GM23338 (cell line): ENCODE results near the gene MRPS12. TPM values are rescaled to one million over a fixed set of nuclear protein-coding genes. Genes with fewer than 3 reads are reported as not detected.

Source experiments
- ATAC-seq: fragments of 200-7000 bp; cut with Tn5 transposase; 3 replicates; pipeline ENCODE4 v1.9.1; 2020
- DNase-seq: peaks from one replicate; pipeline ENCODE4 v3.0.0-alpha.2; 2015; ENCODE audit warnings: low spot score
- H2AFZ ChIP-seq: fragments of 200-600 bp; sonication (generic); 2 replicates; pipeline ENCODE4 v1.8.0; 2016; ENCODE audit warnings: antibody characterized with exemption, mild to moderate bottlenecking, moderate library complexity
- H3F3A ChIP-seq: fragments of 200-600 bp; sonication (generic); replicated peaks from 2 replicates; pipeline ENCODE4 v1.8.0; 2017; ENCODE audit warnings: antibody characterized with exemption, mixed run types, low read depth
- H3K27ac ChIP-seq: fragments of 200-600 bp; sonication (generic); 2 replicates; pipeline ENCODE4 v1.6.1; 2016; ENCODE audit warnings: low read depth
- H3K27me3 ChIP-seq: fragments of 200-600 bp; sonication (generic); 2 replicates; pipeline ENCODE4 v1.8.0; 2016; ENCODE audit warnings: mild to moderate bottlenecking, mixed run types, moderate library complexity; ENCODE audit not compliant: insufficient read depth
- H3K36me3 ChIP-seq: fragments of 200-600 bp; sonication (generic); 2 replicates; pipeline ENCODE4 v1.8.0; 2016; ENCODE audit warnings: mild to moderate bottlenecking; ENCODE audit not compliant: insufficient read depth
- H3K4me1 ChIP-seq: fragments of 200-600 bp; sonication (generic); 2 replicates; pipeline ENCODE4 v1.8.0; 2016; ENCODE audit warnings: mild to moderate bottlenecking, moderate library complexity; ENCODE audit not compliant: insufficient read depth
- H3K4me2 ChIP-seq: fragments of 200-600 bp; sonication (generic); 2 replicates; pipeline ENCODE4 v1.7.1; 2017; ENCODE audit warnings: mixed run types
- H3K4me3 ChIP-seq: fragments of 200-600 bp; sonication (generic); 2 replicates; pipeline ENCODE4 v1.6.1; 2016; ENCODE audit warnings: mixed run types
- H3K79me2 ChIP-seq: fragments of 200-600 bp; sonication (generic); replicated peaks from 2 replicates; pipeline ENCODE4 v1.8.0; 2017; ENCODE audit warnings: mild to moderate bottlenecking; ENCODE audit not compliant: insufficient read depth
- H3K9me2 ChIP-seq: fragments of 200-600 bp; sonication (generic); 2 replicates; pipeline ENCODE4 v1.8.0; 2017; ENCODE audit not compliant: insufficient read depth
- H4K20me1 ChIP-seq: fragments of 200-600 bp; sonication (generic); replicated peaks from 2 replicates; pipeline ENCODE4 v1.8.0; 2017; ENCODE audit warnings: mild to moderate bottlenecking; ENCODE audit not compliant: insufficient read depth
- H3K27ac Mint-ChIP-seq: 2 replicates; pipeline ENCODE4 v1.8.0; 2020; ENCODE audit warnings: inconsistent platforms, mild to moderate bottlenecking, moderate library complexity, mixed read lengths
- H3K27me3 Mint-ChIP-seq: 3 replicates; pipeline ENCODE4 v1.8.0; 2022; ENCODE audit warnings: low read depth, mild to moderate bottlenecking, moderate library complexity, mixed read lengths, inconsistent platforms; ENCODE audit not compliant: insufficient read depth, poor library complexity
- H3K36me3 Mint-ChIP-seq: 3 replicates; pipeline ENCODE4 v1.8.0; 2021; ENCODE audit warnings: low read depth, mild to moderate bottlenecking, inconsistent platforms, moderate library complexity, mixed read lengths
- H3K4me1 Mint-ChIP-seq: 3 replicates; pipeline ENCODE4 v1.8.0; 2020; ENCODE audit warnings: mild to moderate bottlenecking, inconsistent platforms, mixed read lengths
- H3K4me3 Mint-ChIP-seq: 3 replicates; pipeline ENCODE4 v1.8.0; 2021; ENCODE audit warnings: moderate library complexity, mild to moderate bottlenecking, inconsistent platforms, mixed read lengths
- H3K9me3 Mint-ChIP-seq: 3 replicates; pipeline ENCODE4 v1.8.0; 2020; ENCODE audit warnings: moderate library complexity, mild to moderate bottlenecking, inconsistent platforms, mixed read lengths
- CREB1 ChIP-seq: fragments of 250-450 bp; sonication (Bioruptor Pico); IDR thresholded peaks from 2 replicates; pipeline ENCODE4 v1.5.0; 2020; ENCODE audit warnings: low read depth, mild to moderate bottlenecking, moderate library complexity
- ETS1 ChIP-seq: IDR thresholded peaks from 2 replicates; pipeline ENCODE4 v1.6.1; 2016; ENCODE audit warnings: antibody characterized with exemption
- EZH2 ChIP-seq: fragments of 200-600 bp; sonication (generic); IDR thresholded peaks from one replicate; pipeline ENCODE4 v1.8.0; 2017; ENCODE audit warnings: antibody characterized with exemption, mild to moderate bottlenecking, low read depth; ENCODE audit not compliant: unreplicated experiment
- EZH2phosphoT487 ChIP-seq: fragments of 200-600 bp; sonication (generic); IDR thresholded peaks from one replicate; pipeline ENCODE4 v1.8.1; 2018; ENCODE audit warnings: antibody characterized with exemption; ENCODE audit not compliant: unreplicated experiment
- JUNB ChIP-seq: IDR thresholded peaks from one replicate; pipeline ENCODE4 v1.6.1; 2016; ENCODE audit warnings: antibody characterized with exemption; ENCODE audit not compliant: unreplicated experiment
- NANOG ChIP-seq: IDR thresholded peaks from 2 replicates; pipeline ENCODE4 v1.6.1; 2016; ENCODE audit warnings: antibody characterized with exemption, borderline replicate concordance
- POLR2AphosphoS5 ChIP-seq: IDR thresholded peaks from 2 replicates; pipeline ENCODE4 v1.6.1; 2016; ENCODE audit warnings: antibody characterized with exemption, low read depth
- REST ChIP-seq: IDR thresholded peaks from one replicate; pipeline ENCODE4 v1.6.1; 2018; ENCODE audit warnings: antibody characterized with exemption; ENCODE audit not compliant: unreplicated experiment
- ZNF462 ChIP-seq: fragments of 250-450 bp; sonication (Bioruptor Pico); IDR thresholded peaks from 2 replicates; pipeline ENCODE4 v1.5.0; 2020; ENCODE audit warnings: mild to moderate bottlenecking, moderate library complexity
- long read RNA-seq: library from polyadenylated mRNA; unstranded; transcript quantifications from one replicate; pipeline ENCODE4 v2.0.0, GENCODE V29; 2020; ENCODE audit not compliant: unreplicated experiment
- polyA plus RNA-seq: library from polyadenylated mRNA; unstranded; fragments of >200 nt; fragmentation: Nextera tagmentation; extraction: Ambion mirVana; gene quantifications from 2 replicates; pipeline ENCODE4 v1.2.1, GENCODE V29; 2016
- total RNA-seq: library from RNA; depleted of rRNA; stranded (reverse); fragments of >200 nt; shearing (Covaris generic); gene quantifications from 2 replicates; pipeline ENCODE4 v1.2.3, GENCODE V29; 2014; rRNA removed

Gene MRPS12
- total RNA-seq (65.3 and 86.3 TPM in 2 replicates), polyA plus RNA-seq (69.0 and 74.1 TPM in 2 replicates)
- long read RNA-seq, transcript MRPS12-201 (3 exons, 1,207 nt): major isoform, 54 of 96 reads
- long read RNA-seq, transcript MRPS12-203 (2 exons, 1,220 nt): minor isoform, 8 of 96 reads
- long read RNA-seq, transcript MRPS12-202 (3 exons, 929 nt): minor isoform, 28 of 96 reads
- long read RNA-seq, partial matches to known transcripts: 2 of 96 reads
- long read RNA-seq, other reads (novel, unspliced or antisense): 4 of 96 reads

- Histone ChIP-seq H3K27me3 (no peaks in the 10 kb centered on the region), H3K36me3 (peaks cover 10% of the 10 kb centered on the region; the same call in 1 of the 2 replicates), H3K27ac (peak within 1 kb of the TSS; percentile 88), H3K4me2 (peak within 1 kb of the TSS; percentile 99), H3K4me1 (peaks cover 8% of the 10 kb centered on the region), H3F3A (peaks cover 4% of the 10 kb centered on the region; the same call in 1 of the 2 replicates), H2AFZ (peak within 1 kb of the TSS; percentile 68; the same call in 1 of the 2 replicates), H3K79me2 (peaks cover 43% of the 10 kb centered on the region), H3K9me2 (no peaks in the 10 kb centered on the region), H4K20me1 (peaks cover 9% of the 10 kb centered on the region; the same call in 1 of the 2 replicates), H3K4me3 (peak within 1 kb of the TSS; percentile 100)
- Mint-ChIP-seq H3K36me3 (peaks cover 68% of the 10 kb centered on the region), H3K4me3 (peak within 1 kb of the TSS; percentile 100), H3K4me1 (peaks cover 8% of the 10 kb centered on the region; the same call in 2 of the 3 replicates), H3K27me3 (peaks cover 6% of the 10 kb centered on the region), H3K9me3 (peaks cover 29% of the 10 kb centered on the region), H3K27ac (peak within 1 kb of the TSS; percentile 99)
- ATAC-seq (peak; percentile 96), DNase-seq (peak; percentile 100)
- TF ChIP-seq ZNF462: no peak
- no peak for TF ChIP-seq REST
- TF ChIP-seq EZH2phosphoT487: no peak
- no peak for TF ChIP-seq NANOG
- no peak for TF ChIP-seq JUNB
- TF ChIP-seq CREB1 (CRISPR knock-in tag): peak; percentile 90
- TF ChIP-seq POLR2AphosphoS5: peak; percentile 91
- TF ChIP-seq EZH2: no peak
- no peak for TF ChIP-seq ETS1
Observed at GRCh38 chr19:38930776-38931520, at the start of gene MRPS12. TSS of gene MRPS12 (plus strand) at chr19:38930944. CDS start at chr19:38931295, 351 bp downstream.
